Hepatic stellate cell (primary cell): ENCODE measurements around the gene SLC6A19.
"Not testable (repeated sequence)": the region's sequence is repeated elsewhere in the genome, so short reads cannot be mapped to it uniquely, and the experiment has no call there.

ENCODE experiments used
- DNase-seq: peaks from one replicate; pipeline ENCODE4 v3.0.0; 2011; ENCODE audit warnings: low spot score

SLC6A19 gene

GRCh38 chr5:1201327-1202025 lies at the start of gene SLC6A19:
Gene SLC6A19 (plus strand): TSS chr5:1201595. CDS start chr5:1201651, 56 bp downstream.
- no peak for DNase-seq

GRCh38 chr5:1152156-1152555 lies 49.2 kb upstream of the SLC6A19 start:
- DNase-seq = no peak

- DNase-seq = no peak
Measured at GRCh38 chr5:1152771-1153282, 48.6 kb upstream of the SLC6A19 start.

- no peak for DNase-seq
Measured at GRCh38 chr5:1153428-1153827, 48.0 kb upstream of the SLC6A19 start.

GRCh38 chr5:1155191-1156032 lies 46.0 kb upstream of the SLC6A19 start:
- no peak for DNase-seq

- DNase-seq = no peak
Measured at GRCh38 chr5:1156033-1156753, 45.2 kb upstream of the SLC6A19 start.

- DNase-seq = no peak
Measured at GRCh38 chr5:1156754-1157460, 44.5 kb upstream of the SLC6A19 start.

GRCh38 chr5:1157461-1157986 lies 43.9 kb upstream of the SLC6A19 start:
- DNase-seq = not testable (repeated sequence)

GRCh38 chr5:1158647-1159340 lies 42.6 kb upstream of the SLC6A19 start:
- DNase-seq = no peak

GRCh38 chr5:1159341-1159675 lies 42.1 kb upstream of the SLC6A19 start:
- no peak for DNase-seq

- DNase-seq = no peak
Measured at GRCh38 chr5:1159774-1160406, 41.5 kb upstream of the SLC6A19 start.

GRCh38 chr5:1161108-1161832 lies 40.1 kb upstream of the SLC6A19 start:
- no peak for DNase-seq

- no peak for DNase-seq
Measured at GRCh38 chr5:1161833-1162229, 39.6 kb upstream of the SLC6A19 start.

- no peak for DNase-seq
Measured at GRCh38 chr5:1162276-1162675, 39.1 kb upstream of the SLC6A19 start.

- DNase-seq = no peak
Measured at GRCh38 chr5:1162751-1163150, 38.6 kb upstream of the SLC6A19 start.

GRCh38 chr5:1163366-1163765 lies 38.0 kb upstream of the SLC6A19 start:
- no peak for DNase-seq

- DNase-seq = no peak
Measured at GRCh38 chr5:1163879-1164278, 37.5 kb upstream of the SLC6A19 start.

GRCh38 chr5:1164696-1165630 lies 36.4 kb upstream of the SLC6A19 start:
- DNase-seq = no peak

- DNase-seq = no peak
Measured at GRCh38 chr5:1165864-1166263, 35.5 kb upstream of the SLC6A19 start.
